HG02884 (cell line): ENCODE results near the gene CAPN5.

Experiments used
- ATAC-seq: cut with Tn5 transposase; IDR thresholded peaks from one replicate; pipeline ENCODE4 v1.9.1; 2021; ENCODE audit warnings: mild to moderate bottlenecking, moderate library complexity; ENCODE audit not compliant: unreplicated experiment

CAPN5 gene

DNA sequence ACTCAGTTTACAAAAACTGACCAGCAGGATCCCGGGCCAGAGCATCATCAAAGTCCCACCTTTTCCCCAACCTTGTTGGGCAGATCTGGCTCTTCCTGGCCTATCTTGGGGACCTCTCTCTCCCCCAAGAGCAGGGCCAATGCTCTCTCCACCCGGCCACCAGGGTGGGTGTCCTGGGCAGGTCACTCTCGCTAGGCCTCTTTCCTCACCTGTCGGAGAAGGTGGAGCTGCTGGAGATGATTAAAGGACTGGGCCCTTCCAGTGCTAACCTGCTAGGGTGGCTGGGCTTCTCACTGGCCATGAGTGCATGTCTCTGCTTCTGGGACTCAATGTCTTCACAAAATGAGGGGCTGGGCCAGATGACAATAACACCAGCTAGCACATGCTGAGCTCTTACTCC is 2.9 kb upstream of the CAPN5 start:
- no peak for ATAC-seq

DNA sequence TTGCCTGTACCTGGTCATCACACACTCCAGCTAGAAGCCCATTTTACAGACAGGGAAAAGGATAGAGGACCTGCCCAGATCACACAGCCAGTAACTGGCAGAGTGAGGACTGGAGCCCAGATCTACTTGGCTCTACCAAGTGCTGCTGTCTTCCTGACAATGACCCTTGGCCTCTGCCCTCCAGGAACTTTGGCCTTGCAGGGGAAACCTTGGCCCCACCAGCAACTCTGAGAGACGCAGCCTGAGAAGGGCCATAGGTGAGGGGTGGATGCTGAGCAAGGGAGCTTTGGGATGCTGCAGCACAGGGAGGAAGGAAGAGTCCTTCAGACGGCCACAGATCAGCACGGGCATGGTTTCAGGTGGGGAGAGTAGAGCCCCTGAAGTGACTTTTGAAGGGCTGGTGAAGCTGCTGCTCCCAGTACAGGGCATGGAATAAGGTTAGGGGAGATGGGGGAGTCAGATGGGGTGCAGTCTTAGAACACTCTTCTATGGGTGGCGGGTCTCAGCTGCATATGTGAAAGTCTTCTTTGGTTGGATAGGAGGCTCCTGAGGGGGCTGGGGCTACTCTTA is 2.0 kb upstream of the CAPN5 start:
- ATAC-seq = no peak

GRCh38 chr11:77065878-77066228 is 918 bp upstream of the CAPN5 start:
- ATAC-seq = no peak

GRCh38 chr11:77067861-77068443 is 1.2 kb downstream of the CAPN5 start:
- ATAC-seq = no peak

- no peak for ATAC-seq
Observed at GRCh38 chr11:77068457-77069335, 1.9 kb downstream of the CAPN5 start.

DNA sequence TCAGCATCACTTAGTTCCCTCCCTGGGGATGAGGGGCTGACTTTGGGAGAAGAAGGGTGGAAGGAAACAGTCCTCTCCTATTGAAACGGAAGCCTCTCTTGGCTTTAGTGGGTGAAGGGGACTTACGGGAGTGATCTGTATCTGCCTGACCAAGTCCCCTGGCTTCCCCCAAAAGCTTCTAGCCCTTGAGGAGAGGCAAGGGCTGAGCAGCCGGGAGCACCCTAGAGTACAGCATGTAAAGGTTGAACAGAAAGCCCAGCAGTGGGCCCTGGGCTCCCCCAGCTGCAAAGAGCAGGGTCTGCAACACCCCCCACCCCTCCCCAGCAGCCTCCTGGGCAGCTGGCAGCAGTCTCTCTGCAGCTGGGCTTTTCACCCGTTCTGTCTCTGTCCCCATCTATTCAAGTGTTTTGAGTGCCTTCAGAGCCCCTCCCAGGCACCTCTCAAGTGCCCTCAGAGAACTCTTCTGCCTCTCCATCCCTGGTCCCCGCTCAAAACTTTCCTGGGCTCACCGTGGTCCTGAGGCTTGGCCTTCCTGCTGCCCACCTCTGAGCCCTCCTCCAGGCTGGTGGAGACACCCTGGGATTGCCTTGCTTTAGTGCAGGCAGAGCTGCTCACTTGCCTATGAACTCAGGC is 2.7 kb downstream of the CAPN5 start:
- no peak for ATAC-seq

DNA sequence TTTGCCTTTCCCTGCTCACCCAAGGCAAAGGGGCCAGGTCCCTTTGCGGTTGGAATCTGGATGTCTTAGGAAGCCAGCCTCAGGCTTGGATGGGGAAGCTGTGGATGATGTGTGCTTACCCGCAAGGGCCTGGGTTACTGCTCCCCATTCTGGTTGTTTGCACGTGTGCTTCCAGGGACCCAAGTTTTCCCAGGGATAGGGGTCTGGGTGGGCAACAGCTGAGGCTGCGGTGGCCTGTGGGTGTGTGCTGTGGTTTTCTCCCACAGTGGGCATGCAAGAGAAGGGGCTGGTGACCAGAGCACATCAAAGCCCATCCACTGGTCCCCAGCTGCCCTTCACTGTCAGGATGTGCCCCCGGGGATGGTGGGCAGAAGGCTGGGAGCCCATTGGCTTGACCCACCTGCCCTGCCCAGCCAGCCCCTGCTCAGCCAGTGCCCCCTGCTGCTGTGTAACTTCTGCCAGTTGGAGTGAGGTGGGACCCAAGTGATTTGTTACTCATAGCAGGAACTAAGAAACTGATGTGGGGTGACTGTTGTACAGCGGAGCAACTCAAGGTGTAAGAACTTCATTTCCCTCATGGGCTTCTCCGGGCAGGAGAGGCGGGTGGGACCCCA is 3.3 kb downstream of the CAPN5 start:
- ATAC-seq = no peak

- no peak for ATAC-seq
Observed at GRCh38 chr11:77071077-77071476, 4.3 kb downstream of the CAPN5 start.

DNA sequence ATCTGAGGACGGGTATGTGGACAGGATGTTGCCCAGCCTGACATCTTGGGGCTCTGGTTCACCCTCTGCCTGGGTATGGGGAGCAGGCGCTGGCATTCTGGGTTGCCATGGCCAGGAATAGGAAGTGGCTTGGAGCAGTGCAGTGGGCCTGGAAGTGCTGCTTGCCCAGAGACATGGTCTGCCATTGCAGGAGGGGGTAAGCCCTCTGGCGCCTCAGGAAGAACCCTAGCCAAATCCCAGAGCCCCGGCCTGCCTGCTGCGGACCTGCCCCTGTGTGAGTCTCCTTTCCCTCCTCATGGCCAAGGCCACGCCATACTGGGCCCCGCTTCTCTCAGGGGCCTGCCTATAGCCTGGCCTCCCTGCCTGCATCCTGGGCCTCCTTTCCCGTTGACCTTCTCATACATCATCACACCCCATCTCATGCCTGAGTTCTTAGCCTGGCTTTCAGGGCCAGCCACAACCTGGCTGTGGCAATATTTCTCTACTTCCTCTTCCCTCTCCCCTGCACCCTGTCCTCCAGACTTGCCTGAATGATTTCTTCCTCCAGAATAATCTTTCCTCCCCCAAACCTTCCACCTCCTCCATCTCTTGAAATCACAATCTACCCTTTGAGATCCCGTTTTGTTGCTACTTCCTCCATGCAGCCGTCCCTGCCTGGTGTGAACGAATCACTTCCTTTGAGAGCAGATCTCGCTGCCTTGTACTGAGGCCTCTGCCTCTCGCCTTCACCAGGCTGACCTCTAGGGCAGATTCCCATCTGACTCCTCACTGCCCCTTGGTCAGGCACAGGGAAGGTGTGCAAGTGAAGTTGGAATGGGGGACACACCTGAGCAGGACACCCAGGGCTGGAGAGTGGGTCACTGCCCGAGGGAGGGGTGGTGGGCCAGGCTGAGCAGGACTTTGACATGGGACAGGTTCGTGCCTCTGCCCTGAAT is 5.2 kb downstream of the CAPN5 start:
- no peak for ATAC-seq

GRCh38 chr11:77072851-77073327 is 6.1 kb downstream of the CAPN5 start:
- ATAC-seq = no peak

- ATAC-seq = no peak
Observed at GRCh38 chr11:77073328-77074001, 6.7 kb downstream of the CAPN5 start.

DNA sequence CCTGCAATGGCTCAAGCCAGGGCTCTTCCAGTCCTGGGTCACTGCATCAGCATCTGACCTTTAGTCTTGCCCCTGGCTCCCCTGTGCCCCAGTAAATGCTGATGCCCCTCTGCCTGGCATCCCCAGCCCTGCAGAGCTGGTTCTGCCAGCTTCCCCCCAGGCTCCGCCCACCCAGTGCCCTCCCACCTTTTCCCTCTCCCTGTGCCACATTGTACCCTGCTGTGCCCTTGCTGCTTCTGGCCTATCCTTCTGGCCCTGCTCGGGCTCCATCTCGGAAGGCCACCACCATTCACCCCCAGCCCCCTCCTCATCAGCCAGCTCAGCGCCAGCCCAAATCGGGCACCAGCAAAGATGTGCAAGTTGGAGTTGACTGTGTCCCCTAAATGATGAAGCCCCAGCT is 7.4 kb downstream of the CAPN5 start:
- no peak for ATAC-seq

DNA sequence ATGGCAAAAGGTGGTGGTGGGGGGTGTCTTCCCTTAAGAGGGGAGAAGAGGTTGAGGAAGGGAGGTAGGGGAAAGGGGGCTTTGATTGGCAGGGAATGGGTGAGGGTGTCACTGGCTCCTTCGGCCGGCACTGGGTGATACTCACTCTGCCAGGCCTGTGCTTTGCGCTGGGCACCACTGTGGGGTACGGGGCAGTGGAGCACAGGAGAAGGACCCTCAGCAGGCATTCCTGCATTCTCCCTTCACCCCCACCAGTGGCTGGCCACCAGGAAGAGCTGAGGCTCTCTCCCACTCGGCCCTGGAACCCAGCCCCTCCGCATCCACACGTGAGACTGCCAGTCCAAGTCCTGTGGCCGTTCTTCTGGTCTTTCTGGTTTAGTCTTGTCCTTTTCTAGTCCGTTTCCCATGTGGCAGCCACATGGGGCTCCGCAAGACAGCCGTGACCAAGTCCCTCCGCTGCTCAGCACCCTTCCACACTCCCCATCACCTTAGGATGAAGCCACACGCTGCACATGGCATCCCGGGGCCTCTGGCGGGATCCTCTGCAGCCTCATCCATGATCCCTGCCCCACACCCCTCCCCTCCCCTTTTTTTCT is 8.0 kb downstream of the CAPN5 start:
- no peak for ATAC-seq

DNA sequence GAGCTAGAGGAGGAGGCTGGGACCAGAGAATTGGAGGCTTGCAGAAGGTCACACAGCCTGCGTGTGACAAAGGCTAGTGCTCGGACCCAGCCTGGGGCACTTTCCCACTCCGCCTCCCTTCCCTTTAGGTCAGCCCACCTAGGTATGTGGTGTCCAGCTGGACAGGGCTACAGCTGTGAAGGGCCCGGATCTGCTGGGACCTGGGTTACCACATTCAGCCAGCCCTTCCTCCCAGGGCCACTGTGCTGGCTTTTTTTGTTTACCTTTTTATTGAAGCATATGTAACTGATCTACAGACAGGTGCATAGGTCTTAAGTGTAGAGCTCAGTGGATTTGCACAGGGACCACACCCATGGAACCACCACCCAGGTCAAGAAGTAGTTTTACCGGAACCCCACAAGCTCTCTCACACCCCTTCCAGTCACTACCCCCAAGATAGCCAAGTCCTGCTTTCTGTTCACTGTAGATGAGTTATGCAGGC is 8.7 kb downstream of the CAPN5 start:
- no peak for ATAC-seq

DNA sequence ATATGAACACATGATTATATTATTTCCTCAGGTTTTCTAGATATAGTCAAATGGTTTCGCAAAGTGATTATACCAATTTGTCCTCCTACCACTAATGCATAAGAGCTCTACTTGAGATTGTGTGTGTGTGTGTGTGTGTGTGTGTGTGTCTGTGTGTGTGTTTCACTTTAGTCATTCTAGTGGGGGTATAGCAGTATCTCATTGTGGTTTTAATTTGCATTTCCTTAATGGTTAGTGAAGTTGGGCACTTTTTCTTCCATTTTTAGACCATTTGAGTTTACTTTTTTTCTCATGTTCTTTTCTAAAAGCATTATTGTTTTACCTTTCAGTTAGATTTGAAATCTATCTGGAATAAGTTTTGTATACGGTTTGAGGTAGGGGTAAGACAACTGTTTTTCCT is 12.9 kb downstream of the CAPN5 start:
- ATAC-seq = no peak

DNA sequence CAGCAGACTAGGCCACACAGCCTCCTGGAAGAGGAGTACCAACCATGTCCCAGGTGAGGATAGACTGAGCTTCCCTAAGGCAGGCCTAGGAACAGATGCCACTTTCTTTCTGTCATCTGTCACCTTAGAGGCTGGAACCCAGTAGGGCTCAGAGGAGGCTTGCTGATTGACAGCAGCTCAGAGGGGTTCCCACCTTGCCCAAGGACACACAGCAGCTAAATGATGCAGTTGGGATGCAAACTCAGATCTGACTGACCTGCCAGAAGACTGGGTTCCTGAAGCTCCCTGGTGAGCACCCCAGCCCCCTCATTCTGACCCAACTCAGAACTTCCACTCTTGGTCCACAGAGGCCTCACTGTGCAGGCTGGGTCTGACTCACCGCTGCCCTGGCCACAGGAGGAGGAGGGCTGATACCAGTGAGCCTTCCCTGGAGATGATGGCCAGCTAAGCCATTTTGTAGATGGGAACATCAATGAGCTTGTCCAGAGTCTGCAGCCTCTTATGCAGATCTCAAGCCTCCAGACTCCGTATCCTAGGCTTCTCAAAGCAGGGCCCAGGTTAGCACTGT is 14.0 kb downstream of the CAPN5 start:
- ATAC-seq = no peak

DNA sequence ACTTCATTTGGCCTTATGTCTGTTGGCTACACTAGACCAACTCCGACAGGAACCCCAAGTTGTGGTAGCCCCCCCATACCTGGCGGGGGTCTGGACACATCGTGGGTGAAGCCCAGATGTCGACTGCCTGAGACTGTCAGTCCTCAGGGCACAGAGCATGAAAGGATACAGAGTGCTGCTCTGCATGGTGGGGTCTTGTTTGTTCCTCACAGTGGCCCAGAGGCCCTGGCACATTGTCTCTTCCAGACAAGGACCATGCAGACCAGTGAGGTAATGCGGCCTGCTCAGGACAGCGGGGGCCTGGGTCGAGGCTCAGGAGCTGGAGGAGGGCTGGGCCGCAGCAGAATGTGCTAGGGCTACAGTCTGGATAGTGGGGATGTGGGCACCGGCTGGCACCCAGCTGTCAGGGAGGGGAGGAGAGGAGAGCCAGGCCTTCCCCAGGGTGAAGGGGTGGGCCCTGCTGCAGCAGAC is 14.6 kb downstream of the CAPN5 start:
- ATAC-seq = no peak

DNA sequence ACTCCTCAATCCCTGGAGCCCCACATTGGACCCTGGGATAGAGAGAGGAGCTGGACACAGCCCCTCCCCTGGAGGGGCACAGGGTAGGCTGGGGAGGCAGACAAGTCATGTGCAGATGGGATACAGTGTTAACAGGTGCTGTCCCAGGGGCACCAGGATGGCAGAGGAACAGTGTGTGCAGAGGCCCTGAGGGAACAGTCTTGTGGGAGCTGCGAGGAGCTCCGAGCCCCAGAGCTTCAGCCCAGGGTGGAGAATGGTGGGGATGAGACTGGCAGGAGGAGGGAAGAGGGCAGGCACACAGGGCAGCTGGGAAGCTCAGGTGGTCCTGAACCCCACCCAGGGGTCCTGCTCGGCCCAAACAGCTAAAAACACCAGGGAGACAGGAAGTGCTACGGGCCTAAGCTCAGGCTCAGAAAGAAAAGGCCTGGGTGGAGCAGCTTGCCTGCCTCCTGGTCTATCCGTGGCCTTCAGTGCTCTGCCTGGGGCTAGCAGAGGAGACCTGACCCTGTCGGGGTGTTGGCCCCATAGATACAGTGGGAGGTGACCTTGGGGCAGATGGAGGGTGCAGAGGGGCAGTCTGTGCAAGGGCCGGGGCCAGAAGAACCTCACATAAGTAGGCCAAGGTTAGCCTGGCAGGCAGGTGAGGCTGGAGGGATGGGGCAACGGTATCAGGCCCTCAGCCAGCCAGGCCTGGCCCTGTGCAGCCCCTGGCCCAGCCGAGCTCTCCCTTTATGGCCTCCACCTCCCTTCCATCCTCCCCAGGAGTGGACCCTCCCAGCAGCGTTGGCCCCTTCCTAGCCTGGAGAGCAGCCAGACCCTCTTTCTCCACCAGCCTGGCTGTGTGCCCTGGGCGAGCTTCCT is 15.4 kb downstream of the CAPN5 start:
- no peak for ATAC-seq
